GM10266 (cell line): ENCODE data around the gene LRRC75A.

Source experiments
- DNase-seq: peaks from one replicate; pipeline ENCODE4 v3.0.0; 2012; ENCODE audit errors: extremely low spot score
- CTCF ChIP-seq: IDR thresholded peaks from 2 replicates; pipeline ENCODE4 v1.5.1; 2012; ENCODE audit warnings: mild to moderate bottlenecking, low read depth; ENCODE audit not compliant: control insufficient read depth, insufficient read depth; ENCODE audit errors: missing control alignments

LRRC75A gene

GRCh38 chr17:16464303-16465051 lies 27.5 kb downstream of the LRRC75A start:
- no peak for TF ChIP-seq CTCF
- no peak for DNase-seq

- no peak for DNase-seq
- no peak for TF ChIP-seq CTCF
These were observed 28.4 kb downstream of the LRRC75A start for GRCh38 chr17:16463358-16464302.

GRCh38 chr17:16462070-16462864 lies 29.7 kb downstream of the LRRC75A start:
- no peak for DNase-seq
- TF ChIP-seq CTCF = no peak

GRCh38 chr17:16461606-16461866 lies 30.5 kb downstream of the LRRC75A start:
- DNase-seq = no peak
- no peak for TF ChIP-seq CTCF

GRCh38 chr17:16460796-16461605 lies 31.0 kb downstream of the LRRC75A start:
- no peak for TF ChIP-seq CTCF
- no peak for DNase-seq

- DNase-seq = no peak
- TF ChIP-seq CTCF = no peak
These were observed 32.0 kb downstream of the LRRC75A start for GRCh38 chr17:16459855-16460550.
